Pancreas (tissue), 10 donors: ENCODE results near the gene HMCN1. TPM values are rescaled to one million over a fixed set of nuclear protein-coding genes. Genes with fewer than 3 reads are reported as not detected.

Experiments used
- ATAC-seq, 4 donors: fragments of 200-7000 bp; cut with Tn5 transposase; one replicate each; pipeline versions ENCODE4 v1.8.0 to v1.9.1; 2020; ENCODE audit warnings: mild to moderate bottlenecking in 4 of 4, moderate library complexity in 4 of 4
- DNase-seq, 6 donors: peaks; one replicate each; pipeline ENCODE4 v3.0.0-alpha.2; 2020
- FAIRE-seq: peaks from 2 replicates; lab custom pipeline; 2012; peaks lifted over from hg19 to GRCh38; lab: Jason Lieb, UNC
- H3K27ac ChIP-seq, 4 donors: fragments of 200-600 bp; sonication (generic); 1 replicate in 3 of 4; 2 replicates in 1 of 4; pipeline versions ENCODE4 v1.5.0 to v1.8.0; 2020
- H3K27me3 ChIP-seq, 4 donors: fragments of 200-600 bp; one replicate each; pipeline ENCODE4 v1.8.0; 2021
- H3K36me3 ChIP-seq, 3 donors: fragments of 200-600 bp; sonication (generic) in 1 of 3; one replicate each; pipeline versions ENCODE4 v1.5.0 to v1.8.0; 2020 to 2021
- H3K4me1 ChIP-seq, 3 donors: fragments of 200-600 bp; one replicate each; pipeline ENCODE4 v1.8.0; 2021
- H3K4me3 ChIP-seq, 4 donors: fragments of 200-600 bp; sonication (generic) in 2 of 4; one replicate each; pipeline versions ENCODE4 v1.5.0 to v1.8.0; 2020 to 2021
- H3K9me3 ChIP-seq, 4 donors: fragments of 200-600 bp; one replicate each; pipeline ENCODE4 v1.8.0; 2021
- CTCF ChIP-seq, 4 donors: fragments of 200-600 bp; sonication (generic) in 3 of 4; IDR thresholded peaks; one replicate each; pipeline versions ENCODE4 v1.5.0 to v1.8.0; 2021; ENCODE audit warnings: antibody characterized with exemption in 4 of 4
- WGBS, 2 donors: extraction: QIAGEN DNeasy Blood & Tissue Kit; methylation state at CpG; one replicate each; pipeline ENCODE4 v1.1.7; 2013; 5-methylcytosine and 5-hydroxymethylcytosine counted together
- intact Hi-C, 3 donors: fragments of 100-400 bp; cut with DNase I; formaldehyde crosslinking; loops; one replicate each; pipeline versions ENCODE4 v1.11.1 to v1.14.2; 2022
- polyA plus RNA-seq, 2 donors: library from polyadenylated mRNA; stranded (reverse); fragments of 200-250 nt; gene quantifications; one replicate each; pipeline ENCODE4 v1.2.3, GENCODE V29; 2013
- total RNA-seq, 6 donors: library from RNA; stranded (reverse); fragmentation: NEBNext Ultra II Directional in 4 of 6; extraction: Animal tissue kit (Norgen Biotek cat#: 25700) in 4 of 6; gene quantifications; one replicate each; pipeline versions ENCODE4 v1.2.1 to v1.2.4, GENCODE V29; 2021 to 2023
- donor health status: healthy with polysubstance abuse.
- donor health status: DM: no; HTN: no; CAD: no; lungs with moderate emphysema.
- donor health status: DM: no; HTN: no; CAD: no.
- donor health status: control.
- donor health status: control.
- donor health status: Bipolar disorder and iron deficiency.
- donor health status: DM: yes; HTN: yes; CAD: no.
- donor health status: DM: no; HTN: no; CAD: no.
- donor health status: DM: no; HTN: no; CAD: no.
- donor health status: DM: yes; HTN: yes; CAD: no.

Gene HMCN1
- total and polyA plus RNA-seq, 8 donors: 0.19 to 4.8 (median 0.60) TPM

GRCh38 chr1:185824106-185824505 is 89.9 kb downstream of the HMCN1 start:
- no peaks in the 10 kb centered on the region for H3K4me1 ChIP-seq
- no peaks in the 10 kb centered on the region for H3K36me3 ChIP-seq
- ATAC-seq (no peak), DNase-seq (no peak), FAIRE-seq (no peak)
- H3K4me3 ChIP-seq: no peak overlapping the region
- no peak overlapping the region for H3K27ac ChIP-seq
- H3K27me3 ChIP-seq: peaks cover 0 to 3% (median 0%) of the 10 kb centered on the region in 4 donors
- WGBS, 2 donors: 44 to 84% methylated on average over 1 of the region's 1 CpG
- intact Hi-C loops: no loop called here
- TF ChIP-seq CTCF (IDR thresholded peaks at IDR 0.05): no peak
- no peaks in the 10 kb centered on the region for H3K9me3 ChIP-seq

GRCh38 chr1:185825556-185825955 is 91.4 kb downstream of the HMCN1 start:
- Histone ChIP-seq H3K9me3 (no peaks in the 10 kb centered on the region), H3K36me3 (no peaks in the 10 kb centered on the region), H3K27me3 (peaks cover 0 to 3% (median 0%) of the 10 kb centered on the region in 4 donors), H3K27ac (no peak overlapping the region), H3K4me3 (no peak overlapping the region), H3K4me1 (no peaks in the 10 kb centered on the region)
- TF ChIP-seq CTCF (IDR thresholded peaks at IDR 0.05): no peak
- FAIRE-seq (no peak), DNase-seq (no peak), ATAC-seq (no peak)
- WGBS, 2 donors: 81 to 88% methylated on average over 1 of the region's 1 CpG
- intact Hi-C loops: no loop called here

GRCh38 chr1:185834371-185834905 is 100.2 kb downstream of the HMCN1 start:
- Histone ChIP-seq H3K4me3 (no peak overlapping the region), H3K27ac (no peak overlapping the region), H3K27me3 (no peaks in the 10 kb centered on the region), H3K9me3 (no peaks in the 10 kb centered on the region), H3K36me3 (no peaks in the 10 kb centered on the region), H3K4me1 (no peaks in the 10 kb centered on the region)
- WGBS, 2 donors: 51 to 56% methylated on average over 2 of the region's 2 CpGs
- intact Hi-C loops: no loop called here
- FAIRE-seq (no peak), ATAC-seq (no peak), DNase-seq (no peak)
- TF ChIP-seq CTCF (IDR thresholded peaks at IDR 0.05): no peak

DNA sequence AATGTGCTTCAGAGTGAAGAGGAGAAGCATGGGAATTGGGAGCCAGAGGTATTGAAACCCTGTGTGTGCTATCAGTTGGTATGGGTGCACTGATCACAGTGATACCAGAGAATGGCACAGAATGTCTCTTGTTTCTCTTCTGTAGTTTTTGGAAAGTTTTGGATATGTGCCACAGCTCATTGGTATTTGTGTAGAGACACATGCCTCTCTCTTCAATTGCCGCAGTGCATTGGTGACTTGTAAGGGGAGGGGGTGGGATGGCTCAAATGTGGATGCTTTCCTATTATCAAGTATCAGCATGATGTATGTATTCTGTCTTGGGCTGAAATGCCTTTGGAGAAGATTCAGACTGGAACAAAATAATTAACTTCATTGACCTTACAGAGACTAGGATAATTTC is 101.0 kb downstream of the HMCN1 start:
- no peak overlapping the region for H3K4me3 ChIP-seq
- no peak for TF ChIP-seq CTCF (IDR thresholded peaks at IDR 0.05)
- no peaks in the 10 kb centered on the region for H3K9me3 ChIP-seq
- H3K4me1 ChIP-seq: no peaks in the 10 kb centered on the region
- DNase-seq: no peak
- FAIRE-seq: no peak
- 91 to 98% methylated on average over 1 of the region's 1 CpG for WGBS, 2 donors
- no peaks in the 10 kb centered on the region for H3K36me3 ChIP-seq
- ATAC-seq: no peak
- H3K27me3 ChIP-seq: no peaks in the 10 kb centered on the region
- intact Hi-C loops: no loop called here
- H3K27ac ChIP-seq: no peak overlapping the region

DNA sequence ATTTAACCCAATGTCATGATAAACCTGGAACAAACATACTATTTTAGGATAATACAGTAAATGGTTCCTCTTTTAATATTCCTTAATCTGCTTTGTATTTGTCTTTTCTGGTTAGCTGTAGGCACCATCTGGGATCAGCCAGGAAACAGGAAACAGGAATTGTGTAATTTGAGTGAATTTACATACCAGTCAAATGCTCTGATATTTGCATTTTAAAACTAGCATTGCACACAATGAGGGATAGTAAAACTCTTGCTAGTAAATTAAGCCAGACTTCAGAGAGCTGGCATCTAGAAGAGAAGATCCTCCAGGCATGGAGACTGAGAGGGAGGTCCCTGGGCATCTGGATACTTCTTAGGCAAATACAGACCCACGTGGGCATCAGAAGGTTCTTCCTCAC is 103.5 kb downstream of the HMCN1 start:
- FAIRE-seq: no peak
- no peak for TF ChIP-seq CTCF (IDR thresholded peaks at IDR 0.05)
- WGBS, 2 donors: 68 to 88% methylated on average over 1 of the region's 1 CpG
- Histone ChIP-seq H3K36me3 (no peaks in the 10 kb centered on the region), H3K4me3 (no peak overlapping the region), H3K27me3 (no peaks in the 10 kb centered on the region), H3K9me3 (no peaks in the 10 kb centered on the region), H3K27ac (no peak overlapping the region), H3K4me1 (no peaks in the 10 kb centered on the region)
- intact Hi-C loops: no loop called here
- no peak for ATAC-seq
- no peak for DNase-seq
